Adipocyte (in vitro differentiated cells): ENCODE data around the gene PSMB9.

ENCODE experiments used
- DNase-seq: peaks from one replicate; pipeline ENCODE4 v3.0.0-alpha.2; 2015; ENCODE audit warnings: low read depth
- H3K27me3 ChIP-seq: replicated peaks from 2 replicates; pipeline ENCODE4 v1.7.0; 2013; ENCODE audit warnings: mild to moderate bottlenecking, low read length, moderate library complexity; ENCODE audit not compliant: control insufficient read depth, insufficient read depth
- H3K36me3 ChIP-seq: 2 replicates; pipeline ENCODE4 v1.7.0; 2013; ENCODE audit warnings: low read length, mild to moderate bottlenecking, moderate library complexity; ENCODE audit not compliant: control insufficient read depth, insufficient read depth, severe bottlenecking
- H3K4me1 ChIP-seq: 2 replicates; pipeline ENCODE4 v1.7.0; 2013; ENCODE audit warnings: mild to moderate bottlenecking, low read length, moderate library complexity; ENCODE audit not compliant: control insufficient read depth, insufficient read depth
- H3K4me3 ChIP-seq: 2 replicates; pipeline ENCODE4 v1.7.0; 2013; ENCODE audit warnings: mild to moderate bottlenecking, low read length, moderate library complexity
- H3K9ac ChIP-seq: 2 replicates; pipeline ENCODE4 v1.7.0; 2013; ENCODE audit warnings: mild to moderate bottlenecking, low read length, moderate library complexity
- H3K9me3 ChIP-seq: 2 replicates; pipeline ENCODE4 v1.7.0; 2013; ENCODE audit warnings: mild to moderate bottlenecking, low read length, moderate library complexity; ENCODE audit not compliant: control insufficient read depth

Gene PSMB9

GRCh38 chr6:32851025-32851424 lies 3.0 kb upstream of the PSMB9 start:
- no peak for DNase-seq
- Histone ChIP-seq H3K36me3 (peaks cover 46% of the 10 kb centered on the region), H3K27me3 (no peaks in the 10 kb centered on the region), H3K9ac (peak overlapping the region; percentile 93), H3K9me3 (no peaks in the 10 kb centered on the region), H3K4me3 (no peak overlapping the region), H3K4me1 (peaks cover 15% of the 10 kb centered on the region)

- peak; percentile 51 for DNase-seq
- Histone ChIP-seq H3K36me3 (peaks cover 36% of the 10 kb centered on the region), H3K4me3 (peak overlapping the region; percentile 93), H3K9me3 (no peaks in the 10 kb centered on the region), H3K9ac (peak overlapping the region; percentile 93), H3K27me3 (no peaks in the 10 kb centered on the region), H3K4me1 (peaks cover 15% of the 10 kb centered on the region)
These were observed 1.8 kb upstream of the PSMB9 start for GRCh38 chr6:32852018-32852843.

GRCh38 chr6:32852844-32853540 lies 1.0 kb upstream of the PSMB9 start:
- Histone ChIP-seq H3K27me3 (no peaks in the 10 kb centered on the region), H3K9me3 (no peaks in the 10 kb centered on the region), H3K4me3 (peak overlapping the region; percentile 93), H3K36me3 (peaks cover 30% of the 10 kb centered on the region), H3K4me1 (peaks cover 15% of the 10 kb centered on the region), H3K9ac (peak overlapping the region; percentile 93)
- peak; percentile 68 for DNase-seq

- DNase-seq: peak; percentile 76
- Histone ChIP-seq H3K9ac (peak overlapping the region; percentile 93), H3K36me3 (peaks cover 24% of the 10 kb centered on the region), H3K27me3 (no peaks in the 10 kb centered on the region), H3K9me3 (no peaks in the 10 kb centered on the region), H3K4me3 (peak overlapping the region; percentile 93), H3K4me1 (peaks cover 15% of the 10 kb centered on the region)
These were observed 585 bp downstream of the PSMB9 start for GRCh38 chr6:32854376-32855178.

GRCh38 chr6:32855467-32856174 lies 1.6 kb downstream of the PSMB9 start:
- peaks cover 15% of the 10 kb centered on the region for H3K36me3 ChIP-seq
- no peaks in the 10 kb centered on the region for H3K9me3 ChIP-seq
- H3K9ac ChIP-seq: no peak overlapping the region
- DNase-seq: no peak
- H3K4me1 ChIP-seq: peaks cover 15% of the 10 kb centered on the region
- no peaks in the 10 kb centered on the region for H3K27me3 ChIP-seq
- H3K4me3 ChIP-seq: no peak overlapping the region

- Histone ChIP-seq H3K4me3 (no peak overlapping the region), H3K36me3 (peaks cover 8% of the 10 kb centered on the region), H3K9ac (no peak overlapping the region), H3K27me3 (no peaks in the 10 kb centered on the region), H3K9me3 (no peaks in the 10 kb centered on the region), H3K4me1 (peaks cover 9% of the 10 kb centered on the region)
- DNase-seq: no peak
These were observed 3.3 kb downstream of the PSMB9 start for GRCh38 chr6:32857156-32857891.

GRCh38 chr6:32858194-32858593 lies 4.2 kb downstream of the PSMB9 start:
- H3K27me3 ChIP-seq: no peaks in the 10 kb centered on the region
- peaks cover 6% of the 10 kb centered on the region for H3K4me1 ChIP-seq
- no peak for DNase-seq
- no peak overlapping the region for H3K9ac ChIP-seq
- no peak overlapping the region for H3K4me3 ChIP-seq
- H3K36me3 ChIP-seq: peaks cover 8% of the 10 kb centered on the region
- no peaks in the 10 kb centered on the region for H3K9me3 ChIP-seq

GRCh38 chr6:32860674-32861073 lies 6.7 kb downstream of the PSMB9 start:
- Histone ChIP-seq H3K9ac (no peak overlapping the region), H3K27me3 (no peaks in the 10 kb centered on the region), H3K4me1 (no peaks in the 10 kb centered on the region), H3K9me3 (no peaks in the 10 kb centered on the region), H3K36me3 (peaks cover 8% of the 10 kb centered on the region), H3K4me3 (no peak overlapping the region)
- no peak for DNase-seq

GRCh38 chr6:32862725-32863124 lies 8.7 kb downstream of the PSMB9 start:
- no peaks in the 10 kb centered on the region for H3K27me3 ChIP-seq
- H3K36me3 ChIP-seq: peaks cover 8% of the 10 kb centered on the region
- no peaks in the 10 kb centered on the region for H3K4me1 ChIP-seq
- H3K9me3 ChIP-seq: no peaks in the 10 kb centered on the region
- no peak overlapping the region for H3K9ac ChIP-seq
- DNase-seq: no peak
- H3K4me3 ChIP-seq: no peak overlapping the region

GRCh38 chr6:32865724-32866443 lies 11.9 kb downstream of the PSMB9 start:
- H3K27me3 ChIP-seq: no peaks in the 10 kb centered on the region
- H3K9ac ChIP-seq: no peak overlapping the region
- H3K9me3 ChIP-seq: no peaks in the 10 kb centered on the region
- no peak overlapping the region for H3K4me3 ChIP-seq
- no peak for DNase-seq
- no peaks in the 10 kb centered on the region for H3K4me1 ChIP-seq
- no peaks in the 10 kb centered on the region for H3K36me3 ChIP-seq
